HG02610 (cell line): ENCODE data around the gene DIP2C.
"Not testable (repeated sequence)": the region's sequence is repeated elsewhere in the genome, so short reads cannot be mapped to it uniquely, and the experiment has no call there.

ENCODE experiments used
- ATAC-seq: cut with Tn5 transposase; IDR thresholded peaks from one replicate; pipeline ENCODE4 v1.9.1; 2021; ENCODE audit warnings: mild to moderate bottlenecking, moderate library complexity; ENCODE audit not compliant: unreplicated experiment

The DIP2C gene

GRCh38 chr10:349081-349480 lies 340.4 kb downstream of the DIP2C start:
- no peak for ATAC-seq

GRCh38 chr10:348456-348855 lies 341.0 kb downstream of the DIP2C start:
- ATAC-seq = no peak

GRCh38 chr10:347774-348173 lies 341.7 kb downstream of the DIP2C start:
- ATAC-seq = not testable (repeated sequence)

GRCh38 chr10:347190-347589 lies 342.3 kb downstream of the DIP2C start:
- ATAC-seq = not testable (repeated sequence)

GRCh38 chr10:344582-345200 lies 344.8 kb downstream of the DIP2C start:
- ATAC-seq = no peak

- ATAC-seq = no peak
These were observed 345.9 kb downstream of the DIP2C start for GRCh38 chr10:343231-344220.

- ATAC-seq = no peak
These were observed 348.3 kb downstream of the DIP2C start for GRCh38 chr10:341081-341740.

GRCh38 chr10:340646-341045 lies 348.8 kb downstream of the DIP2C start:
- no peak for ATAC-seq

GRCh38 chr10:339038-339391 lies 350.5 kb downstream of the DIP2C start:
- no peak for ATAC-seq

GRCh38 chr10:338171-339037 lies 351.1 kb downstream of the DIP2C start:
- ATAC-seq = no peak

- no peak for ATAC-seq
These were observed 353.2 kb downstream of the DIP2C start for GRCh38 chr10:336247-336646.

GRCh38 chr10:335151-335800 lies 354.2 kb downstream of the DIP2C start:
- ATAC-seq = no peak

GRCh38 chr10:331186-331585 lies 358.3 kb downstream of the DIP2C start:
- ATAC-seq = no peak

- no peak for ATAC-seq
These were observed 359.9 kb downstream of the DIP2C start for GRCh38 chr10:329361-330099.

- no peak for ATAC-seq
These were observed 361.3 kb downstream of the DIP2C start for GRCh38 chr10:327889-328852.

GRCh38 chr10:326894-327635 lies 362.4 kb downstream of the DIP2C start:
- no peak for ATAC-seq

GRCh38 chr10:326350-326749 lies 363.1 kb downstream of the DIP2C start:
- no peak for ATAC-seq

- ATAC-seq = no peak
These were observed 364.2 kb downstream of the DIP2C start for GRCh38 chr10:325282-325681.
